Vagina (tissue), 2 donors: ENCODE results near the gene GPR142. TPM values are rescaled to one million over a fixed set of nuclear protein-coding genes. Genes with fewer than 3 reads are reported as not detected.

Source experiments
- DNase-seq, 2 donors: peaks; one replicate each; pipeline ENCODE4 v3.0.0-alpha.2; 2017; ENCODE audit errors: extremely low spot score in 2 of 2
- H3K27ac ChIP-seq: fragments of 200-600 bp; sonication (generic); one replicate; pipeline ENCODE4 v1.5.1; 2019
- H3K27me3 ChIP-seq: fragments of 200-600 bp; sonication (generic); one replicate; pipeline ENCODE4 v1.5.1; 2019
- H3K36me3 ChIP-seq, 2 donors: fragments of 200-600 bp; sonication (generic); one replicate each; pipeline ENCODE4 v1.5.1; 2017 to 2019
- H3K4me1 ChIP-seq: fragments of 200-600 bp; sonication (generic); one replicate; pipeline ENCODE4 v1.5.1; 2019
- H3K4me3 ChIP-seq, 2 donors: fragments of 200-600 bp; sonication (generic); 1 replicate in 1 of 2; 2 replicates in 1 of 2; pipeline ENCODE4 v1.5.1; 2016 to 2019
- H3K9me3 ChIP-seq: fragments of 200-600 bp; sonication (generic); one replicate; pipeline ENCODE4 v1.5.1; 2019
- CTCF ChIP-seq, 3 experiments: fragments of 450-650 bp in 2 of 3; fragments of 200-600 bp in 1 of 3; sonication (generic) in 1 of 3; IDR thresholded peaks; one replicate each; pipeline ENCODE4 v1.5.1; 2017 to 2019; ENCODE audit warnings: antibody characterized with exemption in 3 of 3, mild to moderate bottlenecking in 2 of 3, moderate library complexity in 2 of 3
- POLR2A ChIP-seq, 2 donors: fragments of 450-650 bp; IDR thresholded peaks; one replicate each; pipeline ENCODE4 v1.6.1; 2017; ENCODE audit warnings: antibody characterized with exemption in 2 of 2, mild to moderate bottlenecking in 2 of 2, moderate library complexity in 2 of 2
- POLR2AphosphoS5 ChIP-seq, 2 donors: sonication (generic); formaldehyde crosslinking; IDR thresholded peaks; one replicate each; pipeline ENCODE4 v1.9.0; 2017; ENCODE audit warnings: antibody characterized with exemption in 2 of 2, mild to moderate bottlenecking in 2 of 2, low read depth in 1 of 2; ENCODE audit not compliant: insufficient read depth in 1 of 2
- intact Hi-C: fragments of 100-400 bp; cut with DNase I; formaldehyde crosslinking; loops from one replicate; pipeline ENCODE4 v1.15.1; 2023
- total RNA-seq: library from RNA; depleted of rRNA; stranded (reverse); fragments of >200 nt; gene quantifications from one replicate; pipeline ENCODE4 v1.2.3, GENCODE V29; 2016

Gene GPR142
- total RNA-seq, 1 donor from 2014 or later: 0.98 TPM

DNA sequence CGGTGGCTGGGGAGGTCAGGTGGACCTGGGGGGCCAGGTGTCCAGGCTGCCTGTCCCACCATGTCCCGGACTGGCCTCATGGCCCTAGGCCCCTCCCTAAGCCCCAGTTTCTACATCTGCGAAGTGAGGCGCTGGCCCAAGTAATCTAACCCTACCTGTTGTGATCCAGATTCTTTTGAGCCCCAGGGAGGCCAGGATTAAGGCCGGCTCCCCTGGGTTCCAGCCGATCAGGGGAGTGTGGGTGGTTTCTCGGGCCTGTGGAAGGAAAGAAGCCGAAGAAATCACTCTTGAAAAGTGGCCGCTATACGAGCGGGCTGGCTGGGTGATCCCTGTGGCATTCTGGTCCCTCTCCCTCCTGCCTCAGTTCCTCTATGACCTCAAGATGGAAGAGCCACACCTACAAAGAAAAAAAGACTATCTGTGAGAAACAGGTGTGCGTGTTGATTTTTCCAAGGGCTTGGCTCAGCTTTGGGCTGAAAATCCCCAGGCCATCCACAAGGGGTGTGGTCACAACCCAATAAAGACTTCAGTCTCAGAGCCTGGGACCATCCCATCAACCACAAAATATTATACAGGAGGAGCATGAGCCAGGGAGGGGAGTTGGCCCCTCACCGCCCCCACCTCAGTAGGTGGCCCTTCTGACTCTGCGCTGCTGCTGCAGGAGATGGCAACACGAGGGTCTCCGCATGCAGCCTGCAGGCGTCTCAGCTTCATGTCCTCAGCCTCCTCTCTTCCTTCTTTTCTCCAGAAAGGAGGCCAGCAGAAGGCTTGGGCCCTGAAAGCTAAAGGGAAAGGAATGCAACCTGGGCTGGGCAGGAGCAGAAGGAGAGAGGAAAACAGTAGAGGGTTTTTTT is 20.3 kb downstream of the GPR142 start:
- H3K36me3 ChIP-seq: no peaks in the 10 kb centered on the region
- no peaks in the 10 kb centered on the region for H3K4me1 ChIP-seq
- no peaks in the 10 kb centered on the region for H3K9me3 ChIP-seq
- intact Hi-C loops: no loop called here
- DNase-seq: no peak
- no peak overlapping the region for H3K4me3 ChIP-seq
- TF ChIP-seq POLR2A (IDR thresholded peaks at IDR 0.05) (no peak), CTCF (IDR thresholded peaks at IDR 0.05) (no peak)
- H3K27ac ChIP-seq: no peak overlapping the region
- no peaks in the 10 kb centered on the region for H3K27me3 ChIP-seq

- Histone ChIP-seq H3K9me3 (no peaks in the 10 kb centered on the region), H3K27ac (no peak overlapping the region), H3K4me1 (no peaks in the 10 kb centered on the region), H3K36me3 (no peaks in the 10 kb centered on the region), H3K4me3 (no peak overlapping the region), H3K27me3 (no peaks in the 10 kb centered on the region)
- TF ChIP-seq POLR2AphosphoS5 (IDR thresholded peaks at IDR 0.05; ENCODE audit: insufficient read depth in 1 of 2, low read depth in 1 of 2): no peak
- TF ChIP-seq POLR2A (IDR thresholded peaks at IDR 0.05): no peak
- no peak for TF ChIP-seq CTCF (IDR thresholded peaks at IDR 0.05)
- intact Hi-C loops: no loop called here
- DNase-seq: no peak
These were observed 21.9 kb downstream of the GPR142 start for GRCh38 chr17:74389084-74389753.

DNA sequence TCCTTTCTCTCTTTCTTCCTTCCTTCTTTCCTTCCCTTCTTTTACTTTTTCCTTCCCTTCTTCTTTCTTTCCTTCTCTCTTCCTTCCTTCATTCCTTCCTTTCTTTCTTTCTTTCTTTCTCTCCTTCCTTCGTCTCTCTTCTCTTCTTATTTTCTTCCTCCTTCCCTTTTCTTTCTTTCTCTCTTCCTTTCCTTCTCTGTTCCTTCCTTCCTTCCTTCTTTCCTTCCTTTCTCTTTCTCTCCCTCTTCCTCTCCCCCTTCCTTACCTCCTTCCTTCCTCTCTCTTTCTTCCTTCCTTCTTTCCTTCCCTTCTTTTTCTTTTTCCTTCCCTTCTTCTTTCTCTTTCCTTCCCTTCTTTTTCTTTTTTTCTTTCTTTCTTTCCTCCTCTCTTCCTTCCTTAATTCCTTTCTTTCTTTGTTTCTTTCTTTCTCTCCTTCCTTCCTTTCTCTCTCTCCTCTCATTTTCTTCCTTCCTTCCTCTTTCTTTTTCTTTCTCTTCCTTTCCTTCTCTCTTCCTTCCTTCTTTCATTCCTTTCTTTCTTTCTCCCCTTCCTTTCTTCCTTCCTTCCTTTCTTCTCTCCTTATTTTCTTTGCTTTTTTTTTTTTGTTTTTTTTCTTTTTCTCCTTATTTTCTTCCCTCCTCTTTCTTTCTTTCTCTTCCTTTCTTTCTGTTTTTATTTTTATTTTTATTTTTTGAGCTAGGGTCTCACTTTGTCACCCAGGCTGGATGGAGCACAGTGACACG is 22.8 kb downstream of the GPR142 start:
- Histone ChIP-seq H3K36me3 (no peaks in the 10 kb centered on the region), H3K4me1 (no peaks in the 10 kb centered on the region), H3K9me3 (no peaks in the 10 kb centered on the region), H3K27ac (no peak overlapping the region), H3K27me3 (no peaks in the 10 kb centered on the region), H3K4me3 (no peak overlapping the region)
- no peak for TF ChIP-seq POLR2AphosphoS5 (IDR thresholded peaks at IDR 0.05; ENCODE audit: insufficient read depth in 1 of 2, low read depth in 1 of 2)
- TF ChIP-seq POLR2A (IDR thresholded peaks at IDR 0.05): no peak
- TF ChIP-seq CTCF (IDR thresholded peaks at IDR 0.05): no peak
- intact Hi-C loops: no loop called here
- DNase-seq: no peak

GRCh38 chr17:74390680-74391653 is 23.7 kb downstream of the GPR142 start:
- H3K9me3 ChIP-seq: no peaks in the 10 kb centered on the region
- H3K27ac ChIP-seq: no peak overlapping the region
- no peaks in the 10 kb centered on the region for H3K36me3 ChIP-seq
- intact Hi-C loops: no loop called here
- no peak for DNase-seq
- H3K27me3 ChIP-seq: no peaks in the 10 kb centered on the region
- TF ChIP-seq POLR2A (IDR thresholded peaks at IDR 0.05) (no peak), POLR2AphosphoS5 (IDR thresholded peaks at IDR 0.05; ENCODE audit: insufficient read depth in 1 of 2, low read depth in 1 of 2) (no peak), CTCF (IDR thresholded peaks at IDR 0.05) (no peak)
- no peak overlapping the region for H3K4me3 ChIP-seq
- H3K4me1 ChIP-seq: no peaks in the 10 kb centered on the region
